Measurements from ENCODE around the gene P2RX7. TPM values are rescaled to one million over a fixed set of nuclear protein-coding genes. Genes with fewer than 3 reads are reported as not detected.
"Not testable (repeated sequence)": the region's sequence is repeated elsewhere in the genome, so short reads cannot be mapped to it uniquely, and the experiment has no call there.

Gene P2RX7
- total RNA-seq, 5 donors from 2014 or later (not counting 1 experiment from before 2014, with no cell fraction given), result 4.6 to 11.0 (median 6.9) TPM

DNA sequence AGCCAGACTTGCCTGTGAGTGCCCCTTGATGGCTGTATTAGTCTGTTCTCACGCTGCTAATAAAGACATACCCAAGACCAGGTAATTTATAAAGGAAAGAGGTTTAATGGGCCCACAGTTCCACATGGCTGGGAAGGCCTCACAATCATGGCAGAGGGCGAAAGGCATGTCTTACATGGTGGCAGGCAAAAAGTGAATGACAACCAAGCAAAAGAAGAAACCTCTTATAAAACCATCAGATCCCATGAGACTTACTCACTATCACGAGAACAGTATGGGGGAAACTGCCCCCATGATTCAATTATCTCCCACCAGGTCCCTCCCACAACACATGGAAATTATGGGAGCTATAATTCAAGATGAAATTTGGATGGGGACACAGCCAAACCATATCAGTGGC, 16.6 kb downstream of the P2RX7 start:
- CTCF ChIA-PET; H3K4me3 Mint-ChIP-seq; H3K4me1 ChIP-seq (ENCODE audit: control insufficient read depth in 1 of 2, extremely low read depth in 1 of 2, insufficient read depth in 2 of 2, low read length in 2 of 2); POLR2A ChIA-PET; DNase-seq; H3K36me3 ChIP-seq (ENCODE audit: control insufficient read depth in 2 of 2, extremely low read depth in 1 of 2, insufficient read depth in 1 of 2, low read length in 1 of 2); H3K27me3 Mint-ChIP-seq; H3K27ac Mint-ChIP-seq; H3K4me3 ChIP-seq (ENCODE audit: control insufficient read depth in 1 of 2, extremely low read depth in 1 of 2, low read length in 1 of 2); ATAC-seq (replicated peaks in 1 of 4); H3K9me3 Mint-ChIP-seq; H3K9me3 ChIP-seq; H3K27me3 ChIP-seq (replicated peaks in 1 of 2; ENCODE audit: control insufficient read depth in 2 of 2, extremely low read depth in 1 of 2, insufficient read depth in 2 of 2, low read length in 1 of 2); H3K27ac ChIP-seq (ENCODE audit: low read length): not testable (repeated sequence)
- WGBS (ENCODE audit: insufficient coverage), result 100% methylated on average over 1 of the region's 3 CpGs
- Mint-ChIP-seq H3K36me3 (peaks cover 18% of the 10 kb centered on the region), H3K4me1 (peaks cover 17 to 20% (median 17%) of the 10 kb centered on the region in 3 donors)

DNA sequence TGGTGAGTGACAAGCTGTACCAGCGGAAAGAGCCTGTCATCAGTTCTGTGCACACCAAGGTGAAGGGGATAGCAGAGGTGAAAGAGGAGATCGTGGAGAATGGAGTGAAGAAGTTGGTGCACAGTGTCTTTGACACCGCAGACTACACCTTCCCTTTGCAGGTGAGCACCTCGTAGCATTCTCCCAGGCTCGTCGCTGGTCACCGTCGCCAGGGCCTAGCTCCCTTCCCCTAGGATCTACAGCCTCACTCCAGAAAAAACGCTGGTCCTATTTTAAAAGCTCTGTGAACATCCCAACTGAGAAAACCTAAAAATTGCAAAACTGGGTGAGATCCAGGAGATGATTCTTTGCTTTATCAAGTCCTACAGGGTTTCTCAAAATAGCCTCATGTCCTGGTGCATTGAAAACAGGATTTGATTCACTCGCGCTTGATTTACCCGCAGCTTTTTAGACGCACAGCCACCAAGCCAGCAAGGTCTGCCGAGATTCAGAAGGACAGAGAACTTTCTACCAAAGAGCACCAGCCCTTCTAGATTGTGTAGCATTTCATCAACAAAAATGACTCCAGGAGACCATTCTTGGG, 22.2 kb downstream of the P2RX7 start:
- H3K36me3 ChIP-seq (ENCODE audit: control insufficient read depth in 2 of 2, extremely low read depth in 1 of 2, insufficient read depth in 1 of 2, low read length in 1 of 2), result peaks cover 0 to 7% of the 10 kb centered on the region in 2 donors
- Mint-ChIP-seq H3K27me3 (no peaks in the 10 kb centered on the region), H3K9me3 (peaks cover 6 to 10% (median 6%) of the 10 kb centered on the region in 3 donors), H3K4me3 (no peak overlapping the region), H3K36me3 (peaks cover 35% of the 10 kb centered on the region), H3K27ac (no peak overlapping the region), H3K4me1 (no peaks in the 10 kb centered on the region)
- ChIA-PET POLR2A (no interaction called here), CTCF (interaction anchor here in 1 of 2 donors (0.5 kb wide), 1 partner anchor 104 kb away, joined by 11 read pairs; no protein-coding TSS in a partner anchor)
- no peaks in the 10 kb centered on the region for H3K4me1 ChIP-seq (ENCODE audit: control insufficient read depth in 1 of 2, extremely low read depth in 1 of 2, insufficient read depth in 2 of 2, low read length in 2 of 2)
- no peak overlapping the region for H3K4me3 ChIP-seq (ENCODE audit: control insufficient read depth in 1 of 2, extremely low read depth in 1 of 2, low read length in 1 of 2)
- H3K27ac ChIP-seq (ENCODE audit: low read length), result no peak overlapping the region
- ATAC-seq (replicated peaks in 1 of 4), result no peak
- H3K9me3 ChIP-seq, result no peaks in the 10 kb centered on the region
- 93% methylated on average over 9 of the region's 14 CpGs for WGBS (ENCODE audit: insufficient coverage)
- DNase-seq, result no peak
- no peaks in the 10 kb centered on the region for H3K27me3 ChIP-seq (replicated peaks in 1 of 2; ENCODE audit: control insufficient read depth in 2 of 2, extremely low read depth in 1 of 2, insufficient read depth in 2 of 2, low read length in 1 of 2)

DNA sequence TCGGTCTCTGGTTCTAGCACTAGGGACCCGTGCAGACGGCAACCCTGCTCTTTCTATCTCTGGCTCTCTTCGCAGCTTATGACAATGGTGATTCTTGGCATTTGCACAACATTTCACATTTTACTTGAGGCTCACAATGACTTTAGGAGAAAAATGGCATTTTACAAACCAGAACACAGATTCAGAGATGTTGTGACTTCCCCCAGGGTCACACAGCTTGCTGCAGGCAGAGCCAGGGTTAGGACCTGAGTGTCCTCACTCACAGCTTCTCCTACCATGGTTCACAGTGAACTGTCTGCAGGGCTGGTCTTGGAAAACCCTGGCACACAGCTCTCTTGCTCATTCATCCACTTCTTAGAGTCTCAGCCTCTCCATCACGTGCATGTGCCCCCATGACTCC, 23.7 kb downstream of the P2RX7 start:
- ATAC-seq (replicated peaks in 1 of 4) (no peak), DNase-seq (no peak)
- H3K4me1 Mint-ChIP-seq, result no peaks in the 10 kb centered on the region
- H3K36me3 ChIP-seq (ENCODE audit: control insufficient read depth in 2 of 2, extremely low read depth in 1 of 2, insufficient read depth in 1 of 2, low read length in 1 of 2), result peaks cover 0 to 10% of the 10 kb centered on the region in 2 donors
- no peak overlapping the region for H3K4me3 ChIP-seq (ENCODE audit: control insufficient read depth in 1 of 2, extremely low read depth in 1 of 2, low read length in 1 of 2)
- no peaks in the 10 kb centered on the region for H3K27me3 Mint-ChIP-seq
- H3K27ac Mint-ChIP-seq, result no peak overlapping the region
- H3K27ac ChIP-seq (ENCODE audit: low read length), result no peak overlapping the region
- H3K36me3 Mint-ChIP-seq, result peaks cover 41% of the 10 kb centered on the region
- POLR2A ChIA-PET, result no interaction called here
- peaks cover 6 to 10% (median 6%) of the 10 kb centered on the region in 3 donors for H3K9me3 Mint-ChIP-seq
- CTCF ChIA-PET, result interaction anchor here in 1 of 2 donors (0.6 kb wide), 1 partner anchor 173 kb away, joined by 6 read pairs; no protein-coding TSS in a partner anchor
- H3K4me1 ChIP-seq (ENCODE audit: control insufficient read depth in 1 of 2, extremely low read depth in 1 of 2, insufficient read depth in 2 of 2, low read length in 2 of 2), result no peaks in the 10 kb centered on the region
- no peaks in the 10 kb centered on the region for H3K9me3 ChIP-seq
- no peak overlapping the region for H3K4me3 Mint-ChIP-seq
- no peaks in the 10 kb centered on the region for H3K27me3 ChIP-seq (replicated peaks in 1 of 2; ENCODE audit: control insufficient read depth in 2 of 2, extremely low read depth in 1 of 2, insufficient read depth in 2 of 2, low read length in 1 of 2)
- 93% methylated on average over 5 of the region's 5 CpGs for WGBS (ENCODE audit: insufficient coverage)

DNA sequence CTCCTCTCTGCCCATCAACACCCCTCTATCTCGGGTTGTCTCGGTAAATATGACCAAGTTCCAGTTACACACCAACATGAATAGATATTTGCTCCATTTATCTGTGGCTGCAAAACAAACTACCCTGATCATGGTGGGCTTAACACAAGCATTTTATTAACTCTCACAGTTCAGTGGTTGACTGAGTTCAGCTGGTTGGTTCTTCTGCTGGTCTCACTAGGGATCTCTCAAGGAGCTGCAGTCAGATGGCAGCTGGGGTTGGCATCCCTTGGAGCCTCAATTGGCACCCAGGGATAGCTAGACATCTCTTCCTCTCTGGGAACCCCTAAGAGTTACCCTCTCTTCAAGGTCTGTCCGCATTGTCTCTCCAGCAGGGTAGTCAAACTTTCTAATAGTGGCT, 25.4 kb downstream of the P2RX7 start:
- no peaks in the 10 kb centered on the region for H3K27me3 Mint-ChIP-seq
- WGBS (ENCODE audit: insufficient coverage), result 100% methylated on average over 1 of the region's 3 CpGs
- ATAC-seq (replicated peaks in 1 of 4) (no peak), DNase-seq (no peak)
- no peak overlapping the region for H3K27ac Mint-ChIP-seq
- Histone ChIP-seq H3K4me3 (ENCODE audit: control insufficient read depth in 1 of 2, extremely low read depth in 1 of 2, low read length in 1 of 2) (no peak overlapping the region), H3K36me3 (ENCODE audit: control insufficient read depth in 2 of 2, extremely low read depth in 1 of 2, insufficient read depth in 1 of 2, low read length in 1 of 2) (peaks cover 3 to 21% of the 10 kb centered on the region in 2 donors), H3K9me3 (no peaks in the 10 kb centered on the region), H3K4me1 (ENCODE audit: control insufficient read depth in 1 of 2, extremely low read depth in 1 of 2, insufficient read depth in 2 of 2, low read length in 2 of 2) (no peaks in the 10 kb centered on the region), H3K27me3 (replicated peaks in 1 of 2; ENCODE audit: control insufficient read depth in 2 of 2, extremely low read depth in 1 of 2, insufficient read depth in 2 of 2, low read length in 1 of 2) (no peaks in the 10 kb centered on the region), H3K27ac (ENCODE audit: low read length) (no peak overlapping the region)
- CTCF ChIA-PET, result no interaction called here
- H3K9me3 Mint-ChIP-seq, result peaks cover 6 to 10% (median 6%) of the 10 kb centered on the region in 3 donors
- POLR2A ChIA-PET, result no interaction called here
- no peak overlapping the region for H3K4me3 Mint-ChIP-seq
- H3K36me3 Mint-ChIP-seq, result peaks cover 47% of the 10 kb centered on the region
- no peaks in the 10 kb centered on the region for H3K4me1 Mint-ChIP-seq

DNA sequence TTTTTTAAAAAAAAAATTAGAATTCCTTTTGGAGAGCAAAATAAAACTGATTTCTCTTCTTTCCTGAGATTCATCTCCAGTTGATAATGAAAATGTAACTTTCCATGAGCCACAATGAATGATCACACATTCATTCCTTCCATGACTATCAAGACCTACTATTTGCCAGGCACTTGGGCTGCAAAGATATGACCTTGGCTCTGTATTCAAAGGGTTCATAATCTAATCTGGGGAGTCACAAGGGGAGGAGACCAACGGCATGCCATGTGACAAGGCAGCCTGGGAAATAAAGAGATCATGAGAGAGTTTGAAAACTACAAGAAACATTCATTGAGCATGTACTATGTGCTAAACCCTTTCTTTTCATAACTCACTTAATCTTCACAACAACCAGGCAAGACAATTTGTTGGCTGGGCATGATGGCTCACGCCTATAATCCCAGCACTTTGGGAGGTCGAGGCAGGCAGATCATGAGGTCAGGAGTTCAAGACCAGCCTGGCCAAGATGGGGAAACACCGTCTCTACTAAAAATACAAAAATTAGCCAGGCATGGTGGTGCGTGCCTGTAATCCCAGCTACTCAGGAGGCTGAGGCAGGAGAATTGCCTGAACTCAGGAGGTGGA, 26.2 kb downstream of the P2RX7 start:
- H3K36me3 ChIP-seq (ENCODE audit: control insufficient read depth in 2 of 2, extremely low read depth in 1 of 2, insufficient read depth in 1 of 2, low read length in 1 of 2), result peaks cover 3 to 22% of the 10 kb centered on the region in 2 donors
- H3K27me3 Mint-ChIP-seq; H3K4me3 Mint-ChIP-seq; H3K27ac ChIP-seq (ENCODE audit: low read length); H3K9me3 ChIP-seq; H3K4me1 ChIP-seq (ENCODE audit: control insufficient read depth in 1 of 2, extremely low read depth in 1 of 2, insufficient read depth in 2 of 2, low read length in 2 of 2); H3K4me1 Mint-ChIP-seq; DNase-seq; H3K27ac Mint-ChIP-seq; H3K4me3 ChIP-seq (ENCODE audit: control insufficient read depth in 1 of 2, extremely low read depth in 1 of 2, low read length in 1 of 2); ATAC-seq (replicated peaks in 1 of 4); H3K27me3 ChIP-seq (replicated peaks in 1 of 2; ENCODE audit: control insufficient read depth in 2 of 2, extremely low read depth in 1 of 2, insufficient read depth in 2 of 2, low read length in 1 of 2); POLR2A ChIA-PET: not testable (repeated sequence)
- peaks cover 6 to 10% (median 6%) of the 10 kb centered on the region in 3 donors for H3K9me3 Mint-ChIP-seq
- CTCF ChIA-PET, result interaction anchor here in 1 of 2 donors (0.6 kb wide), 1 partner anchor 832 kb away, joined by 3 read pairs; no protein-coding TSS in a partner anchor
- H3K36me3 Mint-ChIP-seq, result peaks cover 49% of the 10 kb centered on the region
- 84% methylated on average over 2 of the region's 5 CpGs for WGBS (ENCODE audit: insufficient coverage)

DNA sequence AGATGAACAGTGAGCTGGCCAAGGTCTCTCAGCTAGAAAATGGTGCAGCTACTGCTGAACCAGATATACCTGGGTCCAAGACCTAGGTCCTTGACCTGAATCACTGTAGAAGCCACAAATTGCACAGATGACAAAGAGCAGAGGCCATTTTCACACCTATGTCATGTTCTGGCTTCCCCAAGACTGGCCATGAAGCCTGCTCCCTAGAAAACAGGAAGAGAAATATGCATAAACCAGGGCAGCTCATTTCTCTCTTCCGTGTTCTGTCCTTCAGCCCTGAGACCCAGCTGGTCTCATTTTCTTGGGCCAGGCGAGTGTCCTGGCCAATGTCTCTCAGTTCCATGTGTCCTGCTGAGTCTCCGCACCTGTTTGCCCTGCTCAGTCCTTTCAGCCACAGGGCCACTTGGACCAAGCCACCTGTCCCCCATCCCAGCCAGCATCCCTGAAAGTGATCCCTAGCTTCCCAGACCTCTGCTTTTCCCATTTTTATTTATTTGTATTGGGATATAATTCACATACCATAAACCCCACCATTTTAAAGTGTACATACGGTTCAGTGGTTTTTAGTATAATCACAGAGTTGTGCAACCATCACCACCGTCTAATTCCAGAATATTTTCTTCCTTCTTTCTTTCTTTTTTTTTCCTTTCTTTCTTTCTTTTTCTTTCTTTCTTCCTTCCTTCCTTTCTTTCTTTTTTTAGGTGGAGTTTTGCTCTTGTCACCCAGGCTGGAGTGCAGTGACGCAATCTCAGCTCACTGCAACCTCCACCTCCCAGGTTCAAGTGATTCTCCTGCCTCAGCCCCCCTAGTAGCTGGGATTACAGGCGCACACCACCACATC, 27.0 kb downstream of the P2RX7 start:
- Histone ChIP-seq H3K4me1 (ENCODE audit: control insufficient read depth in 1 of 2, extremely low read depth in 1 of 2, insufficient read depth in 2 of 2, low read length in 2 of 2) (no peaks in the 10 kb centered on the region), H3K9me3 (no peaks in the 10 kb centered on the region), H3K27me3 (replicated peaks in 1 of 2; ENCODE audit: control insufficient read depth in 2 of 2, extremely low read depth in 1 of 2, insufficient read depth in 2 of 2, low read length in 1 of 2) (no peaks in the 10 kb centered on the region), H3K27ac (ENCODE audit: low read length) (no peak overlapping the region), H3K36me3 (ENCODE audit: control insufficient read depth in 2 of 2, extremely low read depth in 1 of 2, insufficient read depth in 1 of 2, low read length in 1 of 2) (peaks cover 3 to 23% of the 10 kb centered on the region in 2 donors), H3K4me3 (ENCODE audit: control insufficient read depth in 1 of 2, extremely low read depth in 1 of 2, low read length in 1 of 2) (no peak overlapping the region)
- Mint-ChIP-seq H3K27ac (no peak overlapping the region), H3K4me3 (no peak overlapping the region), H3K36me3 (peaks cover 50% of the 10 kb centered on the region), H3K9me3 (peaks cover 6 to 10% (median 6%) of the 10 kb centered on the region in 3 donors), H3K27me3 (no peaks in the 10 kb centered on the region), H3K4me1 (no peaks in the 10 kb centered on the region)
- 75% methylated on average over 3 of the region's 7 CpGs for WGBS (ENCODE audit: insufficient coverage)
- no peak for DNase-seq
- ATAC-seq (replicated peaks in 1 of 4), result no peak
- ChIA-PET CTCF (interaction anchor here in 1 of 2 donors (0.6 to 0.7 kb wide), 2 partner anchors 290 to 833 kb away, joined by 3 read pairs; no protein-coding TSS in a partner anchor), POLR2A (no interaction called here)
